ENCODE results near the gene CIAO3. TPM values are rescaled to one million over a fixed set of nuclear protein-coding genes. Genes with fewer than 3 reads are reported as not detected.

CIAO3 gene
- total RNA-seq, 2 donors from 2014 or later, result 25.4 to 26.4 TPM

- peak in 1 of 4 donors; percentile 30 for DNase-seq
- H3K4me3 ChIP-seq, result peak within 1 kb of the TSS; percentile 81 to 92
- no peaks in the 10 kb centered on the region for H3K9me3 ChIP-seq
- H3K27me3 ChIP-seq, result peaks cover 0 to 6% of the 10 kb centered on the region in 2 donors
- no peaks in the 10 kb centered on the region for H3K36me3 ChIP-seq (replicated peaks in 1 of 2; ENCODE audit: insufficient read depth in 1 of 2, low read depth in 2 of 2)
- H3K27ac ChIP-seq, result peak within 1 kb of the TSS in 3 of 4 donors; percentile 59 to 76 (median 73)
- H3K4me1 ChIP-seq, result peaks cover 28% of the 10 kb centered on the region
- intact Hi-C loops (cut with DNase I), result no loop called here
- peak; percentile 12 for ATAC-seq
- TF ChIP-seq POLR2A (IDR thresholded peaks at IDR 0.05) (no peak), CTCF (IDR thresholded peaks at IDR 0.05) (peak in 2 of 7 experiments; percentile 4 to 13)
- WGBS, 2 donors, result 0% methylated on average over 39 of the region's 45 CpGs; no CpG with 5 or more reads in 1 of the 2 donors
These were observed 47.2 kb upstream of the CIAO3 start, which contains the start of gene RPUSD1 for GRCh38 chr16:787978-788398. TSS of gene RPUSD1 (minus strand) at chr16:788381. CDS start at chr16:787737, 644 bp downstream.

GRCh38 chr16:787321-787966 is 46.6 kb upstream of the CIAO3 start:
- intact Hi-C loops (cut with DNase I), result no loop called here
- no peaks in the 10 kb centered on the region for H3K9me3 ChIP-seq
- no peak for DNase-seq
- peak overlapping the region; percentile 81 to 92 for H3K4me3 ChIP-seq
- H3K27ac ChIP-seq, result peak overlapping the region in 3 of 4 donors; percentile 59 to 76 (median 73)
- ATAC-seq, result no peak
- peaks cover 0 to 10% of the 10 kb centered on the region in 2 donors for H3K27me3 ChIP-seq
- no peaks in the 10 kb centered on the region for H3K36me3 ChIP-seq (replicated peaks in 1 of 2; ENCODE audit: insufficient read depth in 1 of 2, low read depth in 2 of 2)
- peaks cover 28% of the 10 kb centered on the region for H3K4me1 ChIP-seq
- TF ChIP-seq POLR2A (IDR thresholded peaks at IDR 0.05) (no peak), CTCF (IDR thresholded peaks at IDR 0.05) (no peak)
- 0 to 18% methylated on average over 8 to 43 of the region's 47 CpGs for WGBS, 2 donors

GRCh38 chr16:785563-786535 is 45.1 kb upstream of the CIAO3 start:
- peak; percentile 62 to 77 (median 67) for DNase-seq
- peaks cover 0 to 10% of the 10 kb centered on the region in 2 donors for H3K27me3 ChIP-seq
- TF ChIP-seq POLR2A (IDR thresholded peaks at IDR 0.05), result no peak
- peak; percentile 48 to 66 (median 55) for TF ChIP-seq CTCF (IDR thresholded peaks at IDR 0.05)
- no peak overlapping the region for H3K27ac ChIP-seq
- no peaks in the 10 kb centered on the region for H3K36me3 ChIP-seq (replicated peaks in 1 of 2; ENCODE audit: insufficient read depth in 1 of 2, low read depth in 2 of 2)
- no peak for ATAC-seq
- 62 to 64% methylated on average over 14 to 53 of the region's 58 CpGs for WGBS, 2 donors
- H3K4me3 ChIP-seq, result no peak overlapping the region
- intact Hi-C loops (cut with DNase I), result no loop called here
- H3K9me3 ChIP-seq, result no peaks in the 10 kb centered on the region
- peaks cover 28% of the 10 kb centered on the region for H3K4me1 ChIP-seq

GRCh38 chr16:784431-784830 is 43.6 kb upstream of the CIAO3 start:
- Histone ChIP-seq H3K27ac (no peak overlapping the region), H3K9me3 (no peaks in the 10 kb centered on the region), H3K4me1 (peaks cover 27% of the 10 kb centered on the region), H3K36me3 (replicated peaks in 1 of 2; ENCODE audit: insufficient read depth in 1 of 2, low read depth in 2 of 2) (no peaks in the 10 kb centered on the region), H3K27me3 (peaks cover 0 to 10% of the 10 kb centered on the region in 2 donors), H3K4me3 (no peak overlapping the region)
- ATAC-seq, result no peak
- no peak for TF ChIP-seq CTCF (IDR thresholded peaks at IDR 0.05)
- TF ChIP-seq POLR2A (IDR thresholded peaks at IDR 0.05), result no peak
- no peak for DNase-seq
- 86% methylated on average over 17 of the region's 19 CpGs; no CpG with 5 or more reads in 1 of the 2 donors for WGBS, 2 donors
- intact Hi-C loops (cut with DNase I), result no loop called here
